Chondrocyte (in vitro differentiated cells): ENCODE results near the gene SVIL. TPM values are rescaled to one million over a fixed set of nuclear protein-coding genes. Genes with fewer than 3 reads are reported as not detected.
"Not testable (repeated sequence)": the region's sequence is repeated elsewhere in the genome, so short reads cannot be mapped to it uniquely, and the experiment has no call there.

ENCODE experiments used
- DNase-seq: peaks from one replicate; pipeline ENCODE4 v3.0.0; 2021; ENCODE audit warnings: mixed read lengths, low spot score
- H3K27ac Mint-ChIP-seq: one replicate; pipeline ENCODE4 v1.8.0; 2021; ENCODE audit warnings: mild to moderate bottlenecking, moderate library complexity, mixed read lengths; ENCODE audit not compliant: unreplicated experiment
- H3K27me3 Mint-ChIP-seq: 2 replicates; pipeline ENCODE4 v1.8.0; 2021; ENCODE audit warnings: low read depth, mixed read lengths
- H3K36me3 Mint-ChIP-seq: 2 replicates; pipeline ENCODE4 v1.8.0; 2021; ENCODE audit warnings: low read depth, mixed read lengths
- H3K4me1 Mint-ChIP-seq: 2 replicates; pipeline ENCODE4 v1.8.0; 2021; ENCODE audit warnings: low read depth, mild to moderate bottlenecking, mixed read lengths
- H3K4me3 Mint-ChIP-seq: one replicate; pipeline ENCODE4 v1.8.0; 2021; ENCODE audit warnings: mild to moderate bottlenecking, moderate library complexity, mixed read lengths; ENCODE audit not compliant: unreplicated experiment
- H3K9me3 Mint-ChIP-seq: 2 replicates; pipeline ENCODE4 v1.8.0; 2021; ENCODE audit warnings: low read depth, mixed read lengths
- total RNA-seq: library from RNA; stranded (reverse); gene quantifications from 3 replicates; pipeline ENCODE4 v1.2.1, GENCODE V29; 2021
- TF ChIP-seq, protein P1 (sequence below): fragments of 200-600 bp; sonication (generic); IDR thresholded peaks from 2 replicates; pipeline ENCODE4 v1.5.0; 2021; ENCODE audit warnings: antibody characterized with exemption, mild to moderate bottlenecking, moderate library complexity

SVIL gene
- total RNA-seq, 1 donor from 2014 or later, result 112 TPM

- no peak for DNase-seq
- no peaks in the 10 kb centered on the region for H3K9me3 Mint-ChIP-seq
- TF ChIP-seq, protein P1, sequence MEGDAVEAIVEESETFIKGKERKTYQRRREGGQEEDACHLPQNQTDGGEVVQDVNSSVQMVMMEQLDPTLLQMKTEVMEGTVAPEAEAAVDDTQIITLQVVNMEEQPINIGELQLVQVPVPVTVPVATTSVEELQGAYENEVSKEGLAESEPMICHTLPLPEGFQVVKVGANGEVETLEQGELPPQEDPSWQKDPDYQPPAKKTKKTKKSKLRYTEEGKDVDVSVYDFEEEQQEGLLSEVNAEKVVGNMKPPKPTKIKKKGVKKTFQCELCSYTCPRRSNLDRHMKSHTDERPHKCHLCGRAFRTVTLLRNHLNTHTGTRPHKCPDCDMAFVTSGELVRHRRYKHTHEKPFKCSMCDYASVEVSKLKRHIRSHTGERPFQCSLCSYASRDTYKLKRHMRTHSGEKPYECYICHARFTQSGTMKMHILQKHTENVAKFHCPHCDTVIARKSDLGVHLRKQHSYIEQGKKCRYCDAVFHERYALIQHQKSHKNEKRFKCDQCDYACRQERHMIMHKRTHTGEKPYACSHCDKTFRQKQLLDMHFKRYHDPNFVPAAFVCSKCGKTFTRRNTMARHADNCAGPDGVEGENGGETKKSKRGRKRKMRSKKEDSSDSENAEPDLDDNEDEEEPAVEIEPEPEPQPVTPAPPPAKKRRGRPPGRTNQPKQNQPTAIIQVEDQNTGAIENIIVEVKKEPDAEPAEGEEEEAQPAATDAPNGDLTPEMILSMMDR, result no peak
- no peak overlapping the region for H3K27ac Mint-ChIP-seq
- H3K36me3 Mint-ChIP-seq, result peaks cover 7% of the 10 kb centered on the region
- H3K4me3 Mint-ChIP-seq, result no peak overlapping the region
- H3K27me3 Mint-ChIP-seq, result no peaks in the 10 kb centered on the region
- peaks cover 9% of the 10 kb centered on the region for H3K4me1 Mint-ChIP-seq
Measured at GRCh38 chr10:29514306-29514705, 120.5 kb downstream of the SVIL start.

- Mint-ChIP-seq H3K9me3 (no peaks in the 10 kb centered on the region), H3K4me1 (peaks cover 12% of the 10 kb centered on the region), H3K36me3 (peaks cover 11% of the 10 kb centered on the region), H3K27me3 (no peaks in the 10 kb centered on the region), H3K27ac (no peak overlapping the region), H3K4me3 (no peak overlapping the region)
- no peak for DNase-seq
- TF ChIP-seq, protein P1, result no peak
Measured at GRCh38 chr10:29512425-29512974, 122.3 kb downstream of the SVIL start.

GRCh38 chr10:29511806-29512205, 123.0 kb downstream of the SVIL start:
- Mint-ChIP-seq H3K36me3 (peaks cover 11% of the 10 kb centered on the region), H3K4me1 (peaks cover 12% of the 10 kb centered on the region)
- not testable (repeated sequence) for H3K4me3 Mint-ChIP-seq, DNase-seq, H3K27ac Mint-ChIP-seq, H3K27me3 Mint-ChIP-seq, H3K9me3 Mint-ChIP-seq

GRCh38 chr10:29510483-29511157, 124.2 kb downstream of the SVIL start:
- H3K9me3 Mint-ChIP-seq, H3K4me3 Mint-ChIP-seq, H3K27me3 Mint-ChIP-seq, DNase-seq, H3K27ac Mint-ChIP-seq, H3K36me3 Mint-ChIP-seq: not testable (repeated sequence)
- peaks cover 12% of the 10 kb centered on the region for H3K4me1 Mint-ChIP-seq

- Mint-ChIP-seq H3K36me3 (peaks cover 13% of the 10 kb centered on the region), H3K27ac (no peak overlapping the region), H3K9me3 (no peaks in the 10 kb centered on the region), H3K4me1 (peaks cover 12% of the 10 kb centered on the region), H3K4me3 (no peak overlapping the region), H3K27me3 (no peaks in the 10 kb centered on the region)
- no peak for DNase-seq
- TF ChIP-seq, protein P1, result no peak
Measured at GRCh38 chr10:29508554-29509244, 126.1 kb downstream of the SVIL start.

GRCh38 chr10:29507750-29508149, 127.0 kb downstream of the SVIL start:
- not testable (repeated sequence) for H3K4me1 Mint-ChIP-seq, H3K4me3 Mint-ChIP-seq, DNase-seq, H3K27me3 Mint-ChIP-seq, H3K9me3 Mint-ChIP-seq, H3K27ac Mint-ChIP-seq
- H3K36me3 Mint-ChIP-seq, result peaks cover 13% of the 10 kb centered on the region

DNA sequence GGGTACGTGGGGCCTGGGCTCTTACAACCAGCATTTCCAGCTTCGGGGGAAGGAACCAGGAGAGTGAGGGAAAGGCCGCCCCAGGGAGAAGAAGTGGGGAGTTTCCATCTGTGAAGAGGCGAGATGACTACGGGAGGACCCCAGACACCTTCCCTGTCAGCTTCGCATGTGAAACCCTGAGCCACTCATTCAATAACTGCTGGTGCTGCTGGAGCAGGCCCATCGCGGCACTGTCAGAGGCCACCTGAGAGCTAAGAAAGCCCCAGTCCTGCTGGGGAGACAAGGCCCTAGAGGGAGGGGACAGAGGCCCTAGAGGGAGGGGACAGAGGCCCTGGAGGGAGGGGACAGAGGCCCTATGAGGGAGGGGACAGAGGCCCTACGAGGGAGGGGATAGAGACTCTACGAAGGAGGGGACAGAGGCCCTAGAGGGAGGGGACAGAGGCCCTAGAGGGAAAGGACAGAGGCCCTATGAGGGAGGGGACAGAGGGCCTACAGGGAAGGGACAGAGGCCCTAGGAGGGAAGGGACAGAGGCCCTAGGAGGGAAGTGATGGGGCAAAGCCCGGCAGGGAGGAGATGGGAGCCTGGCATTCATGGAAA, 128.3 kb downstream of the SVIL start:
- H3K4me1 Mint-ChIP-seq, result peaks cover 13% of the 10 kb centered on the region
- peaks cover 17% of the 10 kb centered on the region for H3K36me3 Mint-ChIP-seq
- H3K9me3 Mint-ChIP-seq, H3K4me3 Mint-ChIP-seq, DNase-seq, H3K27ac Mint-ChIP-seq, H3K27me3 Mint-ChIP-seq: not testable (repeated sequence)
